ENCODE data around the gene MRPS26.

The MRPS26 gene

DNA sequence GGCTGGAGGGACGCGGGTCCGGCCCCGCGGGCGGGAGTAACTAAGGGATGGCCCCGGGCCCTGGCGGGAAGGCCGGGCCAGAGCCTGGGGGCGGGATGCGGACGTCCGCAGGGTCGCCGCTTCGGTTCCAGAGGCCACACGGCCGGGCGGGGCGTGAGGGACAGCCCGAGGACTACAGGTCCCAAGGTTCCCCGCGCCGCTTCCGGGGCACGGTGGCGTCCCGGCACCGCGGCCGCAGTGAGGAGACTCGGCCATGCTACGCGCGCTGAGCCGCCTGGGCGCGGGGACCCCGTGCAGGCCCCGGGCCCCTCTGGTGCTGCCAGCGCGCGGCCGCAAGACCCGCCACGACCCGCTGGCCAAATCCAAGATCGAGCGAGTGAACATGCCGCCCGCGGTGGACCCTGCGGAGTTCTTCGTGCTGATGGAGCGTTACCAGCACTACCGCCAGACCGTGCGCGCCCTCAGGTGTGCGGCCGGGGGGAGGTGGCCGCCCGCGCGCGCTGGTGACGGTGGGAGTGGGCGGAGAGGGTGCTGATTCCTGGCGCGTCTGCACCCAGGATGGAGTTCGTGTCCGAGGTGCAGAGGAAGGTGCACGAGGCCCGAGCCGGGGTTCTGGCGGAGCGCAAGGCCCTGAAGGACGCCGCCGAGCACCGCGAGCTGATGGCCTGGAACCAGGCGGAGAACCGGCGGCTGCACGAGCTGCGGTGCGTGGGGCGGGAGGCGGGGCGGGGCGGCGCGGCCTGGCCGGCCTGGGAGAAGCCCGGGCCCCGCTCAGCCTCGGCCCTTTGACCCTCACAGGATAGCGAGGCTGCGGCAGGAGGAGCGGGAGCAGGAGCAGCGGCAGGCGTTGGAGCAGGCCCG lies at the start of gene MRPS26:
Gene MRPS26 (plus strand): TSS at position 237 of the 861 bp plus-strand sequence. CDS start 17 bp downstream, at position 254.
- no peaks in the 10 kb centered on the region for H3K9me3 ChIP-seq (ENCODE audit: severe bottlenecking)
- H3K27me3 ChIP-seq (ENCODE audit: insufficient read depth, low read depth, severe bottlenecking): no peaks in the 10 kb centered on the region
- peaks cover 39% of the 10 kb centered on the region for H3K36me3 ChIP-seq
- 0 out of 2 replicates have a peak, but pooled peaks have one; percentile 2 for TF ChIP-seq CTCF (IDR thresholded peaks at IDR 0.05; ENCODE audit: low read depth, low read length)
- H3K4me3 ChIP-seq (ENCODE audit: low read depth, low read length): peak within 1 kb of the TSS; percentile 73
- H3K27ac ChIP-seq: peak within 1 kb of the TSS; percentile 89
- peak; percentile 92 for DNase-seq

DNA sequence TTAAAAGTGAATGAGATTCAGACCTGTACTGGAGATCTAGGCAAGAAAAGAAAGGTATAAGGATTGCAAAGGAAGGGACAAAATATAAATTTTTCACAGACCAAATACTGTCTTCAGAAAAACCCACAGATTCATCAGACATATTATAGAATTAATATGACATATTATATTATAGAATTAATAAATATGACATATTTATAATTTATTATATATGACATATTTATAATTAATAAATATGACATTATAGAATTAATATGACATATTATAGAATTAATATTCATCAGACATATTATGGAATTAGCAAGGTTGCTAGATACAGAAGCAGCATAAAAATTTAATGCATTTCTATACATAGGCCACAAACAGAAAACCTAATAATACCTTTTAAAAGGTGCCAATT lies 47.1 kb upstream of the MRPS26 start:
- TF ChIP-seq CTCF (IDR thresholded peaks at IDR 0.05; ENCODE audit: low read depth, low read length): no peak
- Histone ChIP-seq H3K9me3 (ENCODE audit: severe bottlenecking) (no peaks in the 10 kb centered on the region), H3K4me3 (ENCODE audit: low read depth, low read length) (no peak overlapping the region), H3K27ac (no peak overlapping the region), H3K27me3 (ENCODE audit: insufficient read depth, low read depth, severe bottlenecking) (no peaks in the 10 kb centered on the region), H3K36me3 (peaks cover 18% of the 10 kb centered on the region)
- DNase-seq: no peak

GRCh38 chr20:3000852-3001523 lies 44.9 kb upstream of the MRPS26 start:
- TF ChIP-seq CTCF (IDR thresholded peaks at IDR 0.05; ENCODE audit: low read depth, low read length): peak; percentile 33; the same call in 1 of the 2 replicates
- no peak for DNase-seq
- H3K27ac ChIP-seq: no peak overlapping the region
- H3K27me3 ChIP-seq (ENCODE audit: insufficient read depth, low read depth, severe bottlenecking): no peaks in the 10 kb centered on the region
- no peak overlapping the region for H3K4me3 ChIP-seq (ENCODE audit: low read depth, low read length)
- H3K36me3 ChIP-seq: peaks cover 2% of the 10 kb centered on the region
- no peaks in the 10 kb centered on the region for H3K9me3 ChIP-seq (ENCODE audit: severe bottlenecking)

DNA sequence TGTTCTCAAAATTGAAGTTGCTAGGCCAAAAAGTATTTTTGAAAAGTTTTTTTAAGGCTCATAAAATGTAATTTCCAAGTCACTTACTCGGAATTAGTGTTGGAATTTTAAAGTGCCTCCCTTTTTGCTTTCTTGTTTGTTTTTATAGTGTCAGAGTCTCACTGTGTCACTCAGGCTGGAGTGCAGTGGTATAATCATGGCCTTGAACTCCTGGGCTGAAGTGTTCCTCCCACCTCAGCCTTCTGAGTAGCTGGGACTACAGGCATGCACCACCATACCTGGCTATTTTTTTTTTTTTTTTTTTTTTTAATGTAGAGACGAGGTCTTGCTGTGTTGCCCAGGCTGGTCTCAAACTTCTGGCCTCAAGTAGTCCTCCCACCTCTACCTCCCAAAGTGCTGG lies 42.4 kb upstream of the MRPS26 start:
- no peak for DNase-seq
- Histone ChIP-seq H3K27ac (no peak overlapping the region), H3K9me3 (ENCODE audit: severe bottlenecking) (no peaks in the 10 kb centered on the region), H3K36me3 (peaks cover 16% of the 10 kb centered on the region), H3K27me3 (ENCODE audit: insufficient read depth, low read depth, severe bottlenecking) (no peaks in the 10 kb centered on the region), H3K4me3 (ENCODE audit: low read depth, low read length) (no peak overlapping the region)
- no peak for TF ChIP-seq CTCF (IDR thresholded peaks at IDR 0.05; ENCODE audit: low read depth, low read length)

DNA sequence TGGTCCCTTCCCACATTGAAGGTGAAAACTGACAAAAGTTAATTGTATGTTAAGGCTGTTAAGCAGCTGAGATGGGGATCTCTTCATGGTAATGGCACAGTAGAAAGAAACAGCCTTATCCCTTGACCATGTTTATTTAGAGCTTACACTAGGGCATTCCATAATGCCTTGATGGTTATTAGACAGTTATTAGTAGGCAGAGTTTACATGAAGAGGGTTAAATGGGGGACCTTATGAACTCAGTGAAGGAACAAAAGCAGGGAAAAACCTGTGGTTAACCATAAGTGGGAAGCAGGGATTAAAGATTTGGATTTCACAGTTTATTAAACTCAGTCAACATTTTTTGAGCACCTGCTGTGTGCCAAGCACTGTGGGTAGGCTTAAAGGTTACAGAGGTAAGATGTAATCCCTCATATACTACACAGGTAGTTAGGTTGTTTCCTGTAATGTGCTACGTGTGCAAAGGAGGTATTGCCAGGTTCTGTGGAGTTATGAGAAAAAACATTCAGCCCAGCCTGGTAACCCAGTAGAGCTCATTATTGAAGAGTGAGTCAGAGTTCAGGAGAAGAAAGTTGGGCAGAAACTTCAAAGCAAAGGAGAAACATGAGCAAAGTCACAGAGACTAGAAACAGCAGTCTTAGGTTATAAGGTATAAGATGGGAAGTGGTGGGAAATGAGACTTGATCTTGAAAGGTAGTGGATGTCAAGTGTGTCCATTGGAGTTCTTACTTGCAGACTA lies 34.7 kb upstream of the MRPS26 start:
- H3K27me3 ChIP-seq (ENCODE audit: insufficient read depth, low read depth, severe bottlenecking): no peaks in the 10 kb centered on the region
- no peak overlapping the region for H3K27ac ChIP-seq
- H3K4me3 ChIP-seq (ENCODE audit: low read depth, low read length): no peak overlapping the region
- TF ChIP-seq CTCF (IDR thresholded peaks at IDR 0.05; ENCODE audit: low read depth, low read length): no peak
- DNase-seq: no peak
- H3K9me3 ChIP-seq (ENCODE audit: severe bottlenecking): no peaks in the 10 kb centered on the region
- H3K36me3 ChIP-seq: peaks cover 17% of the 10 kb centered on the region

All from WERI-Rb-1 (cell line).